ENCODE results near the gene PAX5. TPM values are rescaled to one million over a fixed set of nuclear protein-coding genes. Genes with fewer than 3 reads are reported as not detected.

The PAX5 gene
- total RNA-seq, 1 donor from 2014 or later = 0.18 TPM

DNA sequence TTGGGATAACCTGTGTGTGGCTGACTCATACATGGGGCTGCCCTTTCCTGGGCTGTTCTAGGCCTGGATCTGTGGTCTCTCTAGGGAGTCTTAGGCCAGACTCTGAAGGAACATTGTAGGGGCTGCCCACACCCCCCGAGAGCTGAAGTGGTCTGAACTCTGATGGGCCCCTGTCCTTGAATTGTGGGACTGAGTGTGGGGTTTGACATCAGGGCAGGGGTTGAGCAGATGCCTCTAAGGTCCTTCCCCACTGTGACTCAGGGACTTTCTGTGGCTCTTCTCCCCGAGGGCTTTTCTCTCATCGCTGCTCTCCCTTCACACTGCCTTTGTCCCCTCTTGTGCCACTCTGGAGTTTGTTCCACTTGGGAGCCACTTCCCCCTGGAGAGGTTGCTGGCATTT lies 246.4 kb downstream of the PAX5 start:
- TF ChIP-seq, protein P1, sequence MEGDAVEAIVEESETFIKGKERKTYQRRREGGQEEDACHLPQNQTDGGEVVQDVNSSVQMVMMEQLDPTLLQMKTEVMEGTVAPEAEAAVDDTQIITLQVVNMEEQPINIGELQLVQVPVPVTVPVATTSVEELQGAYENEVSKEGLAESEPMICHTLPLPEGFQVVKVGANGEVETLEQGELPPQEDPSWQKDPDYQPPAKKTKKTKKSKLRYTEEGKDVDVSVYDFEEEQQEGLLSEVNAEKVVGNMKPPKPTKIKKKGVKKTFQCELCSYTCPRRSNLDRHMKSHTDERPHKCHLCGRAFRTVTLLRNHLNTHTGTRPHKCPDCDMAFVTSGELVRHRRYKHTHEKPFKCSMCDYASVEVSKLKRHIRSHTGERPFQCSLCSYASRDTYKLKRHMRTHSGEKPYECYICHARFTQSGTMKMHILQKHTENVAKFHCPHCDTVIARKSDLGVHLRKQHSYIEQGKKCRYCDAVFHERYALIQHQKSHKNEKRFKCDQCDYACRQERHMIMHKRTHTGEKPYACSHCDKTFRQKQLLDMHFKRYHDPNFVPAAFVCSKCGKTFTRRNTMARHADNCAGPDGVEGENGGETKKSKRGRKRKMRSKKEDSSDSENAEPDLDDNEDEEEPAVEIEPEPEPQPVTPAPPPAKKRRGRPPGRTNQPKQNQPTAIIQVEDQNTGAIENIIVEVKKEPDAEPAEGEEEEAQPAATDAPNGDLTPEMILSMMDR (IDR thresholded peaks at IDR 0.05) = no peak
- Histone ChIP-seq H3K4me3 (no peak overlapping the region), H3K36me3 (no peaks in the 10 kb centered on the region), H3K4me1 (no peaks in the 10 kb centered on the region), H3K27me3 (ENCODE audit: low read depth) (peaks cover 14% of the 10 kb centered on the region), H3K9me3 (no peaks in the 10 kb centered on the region), H3K27ac (no peak overlapping the region)
- DNase-seq (no peak), ATAC-seq (no peak)
- intact Hi-C loops (cut with DNase I) = no loop called here

Small RNA genes lying within 50 kb of the gene (microRNA-seq; reads per million reads assigned to microRNA genes)
- not detected for gene MIR4475 (ENCODE audit: borderline number of aligned reads)
- not detected for gene MIR4476 (ENCODE audit: borderline number of aligned reads)
- not detected for gene MIR4540 (ENCODE audit: borderline number of aligned reads)

Other genes with a start within 250 kb of the PAX5 start
- gene ZCCHC7, start 86.3 kb upstream of the PAX5 start, total RNA-seq = 20.4 TPM

Data from lower lobe of right lung (tissue), 2 donors.